Muscle of back (tissue), 11 donors: Measurements from ENCODE around the gene STAT5A. TPM values are rescaled to one million over a fixed set of nuclear protein-coding genes. Genes with fewer than 3 reads are reported as not detected.

Experiments used
- DNase-seq, 3 donors: peaks; one replicate each; pipeline versions ENCODE4 v3.0.0 to v3.0.0-alpha.2; 2013
- polyA plus RNA-seq, 10 donors: library from polyadenylated mRNA; unstranded; fragments of 120-200 nt; gene quantifications; one replicate each; pipeline ENCODE4 v1.2.1, GENCODE V29; 2013; ENCODE audit not compliant: insufficient read length in 10 of 10

The STAT5A gene
- polyA plus RNA-seq, 10 donors: 13.5 to 19.9 (median 16.0) TPM

DNA sequence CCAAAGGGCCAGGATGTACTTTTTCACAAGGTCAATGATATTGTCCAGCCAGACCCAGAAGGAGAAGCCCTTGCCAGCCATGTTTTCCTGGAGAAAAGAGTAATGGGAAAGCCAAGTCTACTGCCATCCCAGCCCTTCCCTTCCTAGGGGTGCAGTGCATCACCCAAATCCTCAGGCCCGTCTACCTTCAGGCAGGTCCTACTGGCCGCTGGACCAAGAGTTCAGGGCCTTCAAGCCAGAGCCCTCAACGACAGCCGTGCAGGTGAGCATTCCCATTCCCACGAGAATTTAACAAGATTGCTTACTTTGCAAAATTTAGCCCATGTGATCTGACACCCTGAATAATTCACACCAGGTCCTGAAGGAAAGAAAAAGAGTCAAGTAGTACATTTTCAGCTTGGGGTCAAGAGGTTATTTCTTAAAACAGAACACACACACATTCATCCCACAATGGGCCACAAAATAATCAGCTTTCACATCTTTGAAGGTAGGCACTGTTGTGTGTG lies 35.0 kb downstream of the STAT5A start:
- DNase-seq: no peak

DNA sequence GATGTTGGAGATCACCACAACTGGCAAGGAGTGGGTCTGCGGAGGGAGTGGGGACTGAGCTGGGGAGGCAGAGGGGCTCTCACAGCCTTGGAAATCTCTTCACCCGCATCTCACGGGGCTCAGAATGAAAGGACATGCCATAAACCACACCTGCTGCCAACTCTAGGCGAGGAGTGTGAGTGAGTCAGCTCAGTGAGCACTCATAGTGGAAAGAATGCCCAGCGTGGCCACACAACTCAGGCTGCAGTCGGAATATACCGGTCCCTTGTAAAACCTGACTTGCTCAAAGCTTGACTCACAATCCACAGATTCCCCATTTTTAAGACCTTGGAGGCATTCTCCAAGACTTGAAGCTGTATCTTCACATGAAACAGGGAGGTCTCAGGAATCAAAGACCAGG lies 36.7 kb downstream of the STAT5A start:
- DNase-seq: no peak

GRCh38 chr17:42329025-42329976 lies 41.0 kb downstream of the STAT5A start:
- peak in 1 of 3 donors; percentile 37 for DNase-seq

DNA sequence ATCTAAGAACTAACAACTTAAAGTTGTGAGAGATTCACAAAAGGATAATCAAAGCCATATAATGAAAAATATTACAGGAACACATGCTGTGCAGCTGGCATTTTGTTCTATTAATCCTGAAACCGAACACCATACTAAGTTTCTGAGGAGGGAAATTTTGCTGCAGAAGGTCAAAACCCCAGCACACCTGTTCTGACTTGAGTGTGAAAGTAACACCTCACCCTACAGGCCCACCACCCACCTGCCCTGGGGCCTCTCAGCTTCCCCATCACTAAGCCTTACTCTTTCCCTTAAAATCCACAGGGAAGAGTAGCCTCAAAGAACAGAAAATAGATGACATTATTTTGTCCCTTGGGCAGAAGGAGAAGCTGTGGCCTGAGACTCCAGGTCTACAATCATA lies 44.8 kb downstream of the STAT5A start:
- no peak for DNase-seq

- DNase-seq: no peak
These were observed 46.4 kb downstream of the STAT5A start for GRCh38 chr17:42334677-42335076.

GRCh38 chr17:42337442-42337841 lies 49.1 kb downstream of the STAT5A start:
- DNase-seq: no peak

GRCh38 chr17:42338427-42338985 lies 50.2 kb downstream of the STAT5A start:
- no peak for DNase-seq

DNA sequence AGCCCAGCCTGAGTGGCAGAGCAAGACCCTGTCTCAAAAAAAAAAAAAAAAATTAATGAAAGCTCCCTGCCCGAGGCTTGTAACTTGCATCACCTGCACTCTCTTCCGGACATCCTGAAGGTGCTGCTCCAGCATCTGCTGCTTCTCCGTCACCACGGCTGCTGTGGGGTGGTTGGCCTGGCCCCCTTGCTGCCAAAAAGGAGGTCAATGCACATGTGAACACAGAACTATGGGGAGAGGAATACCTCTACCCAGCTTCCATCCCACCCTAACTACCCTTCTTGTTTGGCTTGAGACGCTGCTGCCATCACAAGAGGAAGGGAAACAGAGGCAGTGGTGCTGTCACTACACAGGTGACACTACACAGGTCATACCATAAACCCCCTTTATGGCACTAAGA lies 50.9 kb downstream of the STAT5A start:
- DNase-seq: no peak

GRCh38 chr17:42340691-42341127 lies 52.4 kb downstream of the STAT5A start:
- DNase-seq: no peak

DNA sequence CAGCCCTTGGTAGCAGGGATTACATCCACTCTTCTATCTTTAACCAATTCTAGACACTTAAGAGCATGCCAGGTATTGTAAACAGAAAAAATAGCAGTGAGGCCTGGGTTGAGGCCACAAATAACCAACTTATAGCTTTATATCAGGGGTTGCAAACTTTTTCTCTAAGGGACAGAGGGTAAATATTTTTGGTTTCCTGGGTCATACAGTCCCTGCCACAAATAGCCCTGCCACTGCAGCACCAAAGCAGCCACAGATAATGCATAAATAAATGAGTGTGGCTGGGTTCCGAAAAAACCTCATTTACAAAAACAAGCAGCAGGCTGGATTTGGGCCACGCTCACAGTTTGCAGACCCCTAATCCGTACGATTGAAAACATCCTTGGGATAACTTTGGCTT lies 53.3 kb downstream of the STAT5A start:
- DNase-seq: no peak

DNA sequence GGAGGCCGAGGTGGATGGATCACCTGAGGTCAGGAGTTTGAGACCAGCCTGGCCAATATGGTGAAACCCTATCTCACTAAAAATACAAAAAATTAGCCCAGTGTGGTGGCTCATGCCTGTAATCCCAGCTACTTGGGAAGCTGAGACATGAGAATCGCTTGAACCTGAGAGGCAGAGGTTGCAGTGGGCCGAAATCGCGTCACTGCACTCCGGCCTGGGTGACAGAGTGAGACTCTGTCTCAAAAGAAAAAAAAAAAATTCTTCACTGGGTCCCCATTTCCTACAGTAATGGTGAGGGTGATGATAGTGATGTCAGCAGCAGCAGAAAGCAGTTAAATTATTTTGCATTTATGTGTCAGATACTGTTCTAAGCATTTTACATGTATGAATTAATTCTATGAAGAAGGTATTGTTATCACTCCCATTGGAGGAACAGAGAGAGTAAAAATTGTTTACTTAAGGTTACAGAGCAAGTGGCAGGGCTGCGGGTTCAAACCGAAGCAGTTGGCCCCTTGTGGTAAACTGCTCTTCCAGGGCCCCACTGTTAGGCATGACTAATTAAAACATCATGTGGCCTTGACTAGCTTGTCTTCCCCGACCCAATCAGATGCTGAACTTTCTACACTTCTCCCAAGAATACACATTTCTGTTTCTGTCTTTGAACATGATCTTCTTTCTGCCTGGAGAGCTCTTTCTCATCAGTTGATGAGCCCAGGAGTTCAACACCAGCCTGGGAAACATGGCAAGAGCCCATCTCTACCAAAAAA lies 54.1 kb downstream of the STAT5A start:
- DNase-seq: no peak

DNA sequence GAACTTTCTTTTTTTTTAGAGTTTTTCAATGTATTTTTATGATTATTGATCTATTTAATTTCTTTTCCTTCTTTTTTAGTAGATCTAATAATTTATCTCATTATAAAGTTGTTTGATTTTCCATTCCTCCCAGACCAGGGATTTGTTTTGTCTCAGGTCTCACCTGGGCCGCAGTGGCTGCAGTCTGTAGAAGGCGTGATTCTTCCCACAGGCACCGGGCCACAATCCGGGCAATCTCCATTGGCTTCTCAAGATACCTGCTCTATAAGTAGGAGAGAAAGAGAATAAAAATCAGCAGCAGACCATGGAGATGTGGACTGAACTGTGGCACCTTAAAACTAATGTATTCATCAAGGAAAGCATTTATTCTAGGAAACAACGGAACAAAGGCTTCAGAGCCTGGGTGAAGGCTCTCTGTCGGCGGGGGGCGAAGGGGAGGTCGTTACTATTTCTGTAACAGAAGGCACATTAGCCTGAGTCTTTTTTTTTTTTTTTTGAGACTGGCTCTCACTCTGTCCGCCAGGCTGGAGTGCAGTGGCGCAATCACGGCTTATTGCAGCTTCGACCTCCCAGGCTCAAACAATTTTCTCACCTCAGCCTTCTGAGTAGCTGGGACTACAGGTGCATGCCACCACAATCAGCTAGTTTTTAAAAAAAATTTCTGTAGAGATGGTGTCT lies 57.2 kb downstream of the STAT5A start:
- no peak for DNase-seq

- no peak for DNase-seq
These were observed 58.2 kb downstream of the STAT5A start for GRCh38 chr17:42346481-42346880.

DNA sequence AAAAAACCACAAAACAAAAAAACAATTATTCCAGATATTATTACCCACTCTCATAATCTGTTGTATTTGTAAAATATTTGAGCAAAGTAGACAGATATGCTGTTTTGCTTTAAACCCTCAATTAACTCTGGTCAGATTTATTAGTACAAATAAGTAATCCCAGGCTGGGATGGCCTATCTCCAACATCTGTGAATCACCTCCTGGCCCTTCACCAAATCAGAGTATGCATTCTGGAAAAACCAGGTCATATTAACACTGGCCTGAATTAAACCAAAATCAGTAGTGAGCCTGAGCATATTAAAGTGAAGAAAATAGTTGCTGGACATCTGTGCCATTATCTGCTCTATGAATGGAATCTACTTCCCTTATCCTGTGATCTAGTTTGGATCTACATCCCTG lies 58.9 kb downstream of the STAT5A start:
- peak; percentile 79 to 81 (median 80) for DNase-seq

GRCh38 chr17:42347606-42348005 lies 59.3 kb downstream of the STAT5A start:
- DNase-seq: no peak

- no peak for DNase-seq
These were observed 59.8 kb downstream of the STAT5A start for GRCh38 chr17:42348104-42348503.

DNA sequence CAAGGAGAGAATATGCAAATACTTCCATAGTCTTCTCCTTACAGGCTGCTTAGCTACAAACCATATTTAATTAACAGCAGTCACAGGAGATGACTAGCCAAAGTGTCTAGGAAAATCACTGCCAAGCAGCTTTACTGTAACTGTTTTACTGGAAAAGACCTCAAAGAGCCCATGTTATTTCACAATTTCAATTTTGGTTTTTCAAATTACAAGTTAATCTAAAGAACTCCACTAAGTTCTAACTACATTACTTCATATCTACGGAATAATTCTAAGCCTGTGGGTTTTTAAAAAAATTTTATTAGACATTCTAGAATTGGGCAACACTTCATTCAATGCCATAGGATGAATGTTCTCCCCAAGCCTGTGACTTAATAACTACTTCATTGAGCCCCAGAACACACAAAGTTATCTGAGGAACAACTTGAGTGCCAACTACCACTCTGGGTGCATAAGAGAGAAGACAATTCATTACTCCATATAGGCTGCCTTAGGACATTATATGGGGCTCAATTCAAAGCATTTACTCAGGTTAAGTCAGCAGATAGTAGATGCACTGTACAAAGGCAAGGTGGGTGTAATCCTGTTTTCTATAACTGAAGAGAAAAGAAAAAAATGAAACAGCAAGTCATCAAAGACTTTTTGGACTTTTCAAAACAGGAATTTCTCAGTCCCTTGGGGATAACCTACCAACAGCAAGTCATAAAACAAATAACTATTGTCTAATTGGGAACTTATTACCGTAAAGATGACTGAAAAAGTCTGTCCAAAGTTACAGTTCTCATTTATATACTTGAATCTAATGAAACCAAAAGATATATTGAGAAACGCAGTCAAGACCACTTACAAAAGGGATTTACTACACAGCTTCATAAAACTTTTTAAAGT lies 66.9 kb downstream of the STAT5A start:
- peak in 2 of 3 donors; percentile 23 for DNase-seq

- DNase-seq: no peak
These were observed 70.1 kb downstream of the STAT5A start for GRCh38 chr17:42358434-42358833.

DNA sequence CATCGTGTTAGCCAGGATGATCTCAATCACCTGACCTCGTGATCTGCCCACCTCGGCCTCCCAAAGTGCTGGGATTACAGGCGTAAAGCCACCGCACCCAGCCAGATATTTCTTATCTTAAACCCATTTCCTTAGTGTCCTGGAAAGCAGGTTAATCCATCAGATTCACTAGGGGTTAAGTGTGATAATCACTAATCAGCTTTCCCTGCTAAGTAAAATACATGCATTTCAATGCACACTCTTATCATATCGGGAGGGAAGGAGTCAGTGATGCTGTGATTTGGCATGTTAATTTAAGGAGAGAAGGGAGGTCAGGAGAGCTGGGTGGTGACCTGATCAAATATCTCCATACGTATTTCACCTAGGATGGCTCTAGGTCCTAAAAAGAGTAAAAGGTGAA lies 70.8 kb downstream of the STAT5A start:
- DNase-seq: no peak

GRCh38 chr17:42360388-42360787 lies 72.1 kb downstream of the STAT5A start:
- peak in 1 of 3 donors; percentile 24 for DNase-seq
